HG03460 (cell line): ENCODE data around the gene PRICKLE2.

Experiments used
- ATAC-seq: cut with Tn5 transposase; IDR thresholded peaks from one replicate; pipeline ENCODE4 v1.9.1; 2021; ENCODE audit not compliant: unreplicated experiment

Gene PRICKLE2

DNA sequence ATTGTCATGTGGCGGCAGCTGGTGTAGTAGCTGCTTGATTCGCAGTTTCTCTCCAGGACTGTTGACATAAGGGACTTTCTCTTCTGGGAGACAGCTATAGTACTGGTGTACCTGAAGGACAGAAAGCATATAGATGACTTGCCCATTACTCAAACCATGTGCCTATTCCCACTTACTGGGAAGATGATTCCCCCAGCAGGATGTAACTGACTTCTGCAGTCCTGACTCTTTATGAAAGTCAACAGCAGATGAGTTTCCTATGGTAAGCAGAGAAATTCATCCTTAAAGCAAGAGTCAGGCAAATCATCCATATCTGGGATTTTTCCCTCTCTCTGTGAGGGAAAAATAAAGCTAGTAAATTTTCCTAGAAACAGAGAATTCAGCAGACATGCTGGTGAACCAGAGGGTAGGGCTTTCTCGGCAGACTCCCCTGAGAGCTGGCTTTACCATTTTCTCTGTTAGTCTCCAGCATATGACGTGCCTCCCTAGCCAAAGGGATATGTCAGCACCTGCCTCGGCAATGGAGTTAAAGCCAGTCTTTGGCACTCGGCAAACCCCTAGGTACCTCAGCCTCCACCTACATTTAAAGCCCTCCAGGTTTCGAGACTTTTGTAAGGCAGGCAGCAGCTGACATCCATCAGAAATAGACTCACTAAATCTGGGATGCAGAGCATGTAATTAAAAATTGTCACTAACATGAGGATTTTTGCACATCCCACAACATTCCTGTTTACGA, 62.1 kb downstream of the PRICKLE2 start:
- no peak for ATAC-seq

- no peak for ATAC-seq
Measured at GRCh38 chr3:64161481-64161952, 63.7 kb downstream of the PRICKLE2 start.

GRCh38 chr3:64160000-64160695, 65.1 kb downstream of the PRICKLE2 start:
- no peak for ATAC-seq

GRCh38 chr3:64158334-64158733, 66.9 kb downstream of the PRICKLE2 start:
- ATAC-seq = no peak

DNA sequence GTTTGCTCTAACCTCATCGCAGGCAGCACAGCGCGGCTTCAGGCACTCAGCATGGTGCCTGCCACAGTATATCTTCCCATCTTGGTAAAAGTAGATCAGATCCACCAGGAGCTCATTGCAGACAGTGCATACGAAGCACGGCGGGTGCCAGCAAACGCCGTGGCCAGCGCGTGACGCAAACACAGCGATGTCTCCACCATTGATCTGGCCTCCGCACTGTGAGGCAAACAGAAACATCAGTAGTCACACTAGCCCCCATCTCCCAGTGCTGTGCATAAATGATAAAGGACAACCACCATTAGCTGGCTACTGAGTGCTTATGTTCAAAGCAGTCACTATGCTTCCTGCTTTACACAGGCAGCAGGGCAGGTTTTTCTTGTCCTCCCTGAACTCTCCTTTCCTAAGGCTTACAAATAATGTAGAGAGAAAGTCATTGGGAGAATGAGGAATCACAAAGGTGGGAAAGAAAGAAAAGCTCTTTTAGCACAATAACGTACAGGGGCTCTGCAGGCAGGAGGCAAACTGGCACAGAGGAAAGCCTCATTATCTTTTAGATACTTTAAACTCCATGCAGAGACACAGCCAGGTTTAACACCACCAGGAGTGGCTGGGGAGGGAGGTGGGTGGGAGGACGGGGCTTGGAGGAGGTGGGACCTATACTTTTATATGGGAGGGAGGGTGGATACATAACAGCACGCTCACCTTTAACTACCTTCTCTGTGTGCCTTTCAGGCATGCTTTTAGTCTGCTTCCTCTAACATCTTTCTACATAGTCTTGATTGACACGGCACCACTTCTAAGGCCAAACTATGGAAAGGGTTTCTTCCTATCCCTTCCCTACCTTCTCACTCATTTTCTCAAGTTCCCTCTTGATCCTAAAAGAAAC, 67.9 kb downstream of the PRICKLE2 start:
- ATAC-seq = no peak

DNA sequence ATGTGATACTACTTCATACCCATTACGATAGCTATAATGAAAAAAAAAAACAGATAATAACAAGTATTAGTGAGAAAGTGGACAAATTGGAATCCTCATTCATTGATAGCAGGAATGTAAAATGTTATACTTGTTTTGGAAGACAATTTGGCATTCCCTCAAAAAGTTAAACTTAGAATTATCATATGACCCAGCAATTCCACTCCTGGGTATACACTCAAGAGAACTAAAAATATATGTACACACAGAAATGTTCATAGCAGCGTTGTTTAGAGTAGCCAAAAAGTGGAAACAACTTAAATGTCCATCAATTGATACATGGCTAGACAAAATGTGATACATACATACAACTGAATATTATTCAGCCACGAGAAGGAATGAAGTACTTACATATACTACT, 69.9 kb downstream of the PRICKLE2 start:
- ATAC-seq = no peak

DNA sequence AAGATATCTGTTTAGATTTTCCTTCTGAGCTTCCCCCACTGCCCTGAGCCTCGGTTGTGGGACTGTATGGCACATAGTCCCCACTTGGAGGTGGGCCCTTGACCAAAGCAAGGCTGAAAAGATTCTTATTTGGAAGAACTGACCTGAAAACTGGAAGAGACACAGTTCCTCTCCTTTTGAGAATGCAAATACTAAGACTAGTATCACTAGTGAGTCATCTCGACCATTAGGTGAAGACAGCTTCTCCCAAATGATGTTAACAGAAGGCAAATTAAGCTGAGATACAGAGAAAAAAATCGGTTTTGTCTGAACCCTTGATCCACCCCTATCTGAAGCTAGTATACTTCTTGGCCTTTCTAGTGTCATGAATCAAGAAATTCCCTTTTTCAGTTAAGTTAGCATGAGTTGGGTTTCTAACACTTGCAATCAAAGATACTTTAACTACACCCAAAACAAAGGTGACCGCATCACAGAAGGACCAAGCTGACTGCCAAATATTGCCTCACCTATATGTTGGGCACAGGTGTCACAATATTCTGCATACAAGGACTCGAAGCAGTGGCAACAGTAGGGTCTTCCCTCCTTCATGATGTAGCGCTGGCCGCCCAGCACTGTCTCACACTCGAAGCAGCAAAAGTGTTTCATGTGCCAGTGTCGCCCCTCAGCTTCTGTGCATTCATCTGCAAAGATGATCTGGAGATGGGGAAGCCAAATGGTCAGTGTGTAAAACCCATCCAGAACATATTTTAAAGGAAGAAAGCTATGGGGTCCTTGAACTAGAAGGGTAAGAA, 72.4 kb downstream of the PRICKLE2 start:
- ATAC-seq = no peak

DNA sequence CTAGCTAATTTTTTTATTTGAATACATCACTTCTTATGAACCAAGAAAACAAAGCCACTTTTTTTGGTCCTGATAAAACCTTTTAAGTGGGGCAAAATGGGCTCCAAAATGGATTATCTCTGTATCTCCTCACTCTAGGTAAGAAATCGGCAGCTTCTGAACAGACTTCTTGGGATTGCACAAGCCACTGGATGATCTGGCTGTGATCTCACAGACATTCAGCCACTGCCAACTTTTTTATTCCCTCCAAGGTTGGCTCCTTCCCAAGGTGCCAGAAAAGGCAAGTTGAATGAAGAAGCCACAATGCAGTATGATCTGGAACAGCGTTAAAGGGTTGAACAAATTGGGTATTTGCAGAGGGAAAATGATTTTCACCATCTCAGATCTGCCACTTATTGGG, 73.2 kb downstream of the PRICKLE2 start:
- no peak for ATAC-seq

GRCh38 chr3:64151342-64151871, 73.9 kb downstream of the PRICKLE2 start:
- no peak for ATAC-seq

DNA sequence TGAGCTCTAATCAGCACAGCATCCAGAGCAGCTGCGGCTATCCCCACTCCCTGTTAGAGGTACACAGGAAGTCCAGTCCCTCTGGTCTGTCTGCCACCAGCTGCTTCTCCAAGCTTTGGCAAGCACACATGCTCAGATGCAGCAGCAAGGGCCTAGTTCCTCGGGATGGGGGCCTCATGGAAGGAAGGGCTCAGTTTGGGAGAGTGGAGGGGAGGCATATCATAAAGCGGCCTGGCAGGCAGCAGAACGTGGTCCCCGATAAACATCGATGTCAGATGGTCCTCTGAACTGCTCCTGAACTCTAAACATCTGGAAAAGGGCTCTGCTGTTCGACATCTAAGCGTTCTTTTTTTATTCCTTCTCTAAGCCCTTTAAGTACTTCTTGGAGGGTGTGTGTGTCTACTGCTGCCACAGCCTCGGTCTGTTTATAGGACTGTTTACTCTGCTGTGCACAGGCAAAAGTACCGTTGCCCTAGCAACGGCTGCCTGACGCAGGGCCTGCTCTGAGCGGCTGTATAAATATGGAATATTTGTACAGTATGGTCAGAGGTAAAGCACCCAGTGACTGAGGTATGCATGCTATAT, 74.6 kb downstream of the PRICKLE2 start:
- ATAC-seq = no peak

GRCh38 chr3:64149886-64150285, 75.4 kb downstream of the PRICKLE2 start:
- no peak for ATAC-seq

- no peak for ATAC-seq
Measured at GRCh38 chr3:64148955-64149653, 76.2 kb downstream of the PRICKLE2 start.

GRCh38 chr3:64147211-64147610, 78.1 kb downstream of the PRICKLE2 start:
- ATAC-seq = no peak

DNA sequence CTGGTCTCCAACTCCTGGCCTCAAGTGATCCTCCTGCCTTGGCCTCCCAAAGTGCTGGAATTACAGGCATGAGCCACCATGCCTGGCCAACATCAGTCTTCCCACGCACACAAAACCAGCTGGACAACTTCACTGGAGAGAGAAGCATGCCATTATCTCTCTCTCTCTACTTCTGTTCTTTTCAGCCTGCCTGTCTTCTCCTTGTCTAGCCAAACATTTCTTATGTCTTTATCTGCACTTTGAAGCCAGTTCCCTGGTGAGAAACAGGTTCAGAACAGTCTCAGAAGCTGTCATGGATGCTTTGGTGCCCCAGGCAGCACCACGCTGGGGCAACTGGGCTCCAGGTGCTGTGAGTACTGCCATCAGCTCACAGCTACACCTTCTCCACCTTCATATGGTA, 79.8 kb downstream of the PRICKLE2 start:
- ATAC-seq = no peak

- no peak for ATAC-seq
Measured at GRCh38 chr3:64144241-64144900, 80.9 kb downstream of the PRICKLE2 start.

DNA sequence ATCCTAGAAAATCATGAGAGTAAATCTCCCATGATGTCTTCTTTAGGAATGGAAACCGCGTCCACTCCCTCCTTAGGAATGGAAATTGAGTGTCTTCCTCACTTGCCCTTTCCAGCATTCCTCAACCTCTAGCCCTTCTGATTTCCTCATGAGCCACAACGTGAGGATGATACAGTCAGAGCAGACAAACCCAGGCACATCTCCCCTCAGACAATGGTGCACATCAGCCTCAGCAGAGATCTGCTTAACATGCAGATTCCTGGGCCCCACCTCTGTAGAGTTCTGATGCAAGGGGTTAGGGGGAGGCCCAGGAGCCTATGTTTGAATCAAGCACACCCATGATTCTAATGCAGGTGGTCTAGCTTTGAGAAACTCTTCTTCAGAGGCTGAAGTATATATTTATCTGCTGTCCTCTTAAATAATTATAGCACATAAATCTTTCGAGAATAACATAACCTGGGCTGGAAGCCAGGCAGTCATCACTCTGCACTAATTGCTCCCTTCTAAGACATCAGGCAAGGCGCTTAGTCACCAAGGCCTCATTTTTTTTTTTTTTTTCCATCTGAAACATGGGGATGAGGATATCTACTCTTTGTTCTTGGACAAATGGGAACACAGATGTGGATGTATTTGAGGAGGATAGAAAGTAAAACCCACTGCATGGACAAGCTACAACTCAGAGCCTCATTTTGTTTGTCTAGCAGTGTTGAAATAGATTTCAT, 81.7 kb downstream of the PRICKLE2 start:
- ATAC-seq = no peak

DNA sequence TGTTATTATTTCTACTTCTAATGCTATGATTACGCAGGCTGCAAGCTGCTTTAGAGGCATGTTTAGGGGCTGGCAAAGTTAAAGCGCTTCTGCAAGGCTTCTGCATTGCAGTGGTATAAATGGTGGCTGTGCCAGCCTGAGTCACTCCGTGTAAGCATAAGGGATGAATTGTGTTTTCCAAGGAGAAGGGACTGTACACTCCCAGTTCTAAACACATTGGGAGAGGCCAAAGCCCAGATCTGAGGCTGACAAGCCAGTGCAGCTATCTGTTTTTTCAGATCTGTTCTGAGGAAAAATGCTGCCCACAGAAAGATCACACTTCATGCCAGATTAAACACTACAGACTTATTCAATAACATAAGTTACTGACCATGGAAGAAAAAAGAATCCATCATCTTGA, 83.8 kb downstream of the PRICKLE2 start:
- no peak for ATAC-seq

DNA sequence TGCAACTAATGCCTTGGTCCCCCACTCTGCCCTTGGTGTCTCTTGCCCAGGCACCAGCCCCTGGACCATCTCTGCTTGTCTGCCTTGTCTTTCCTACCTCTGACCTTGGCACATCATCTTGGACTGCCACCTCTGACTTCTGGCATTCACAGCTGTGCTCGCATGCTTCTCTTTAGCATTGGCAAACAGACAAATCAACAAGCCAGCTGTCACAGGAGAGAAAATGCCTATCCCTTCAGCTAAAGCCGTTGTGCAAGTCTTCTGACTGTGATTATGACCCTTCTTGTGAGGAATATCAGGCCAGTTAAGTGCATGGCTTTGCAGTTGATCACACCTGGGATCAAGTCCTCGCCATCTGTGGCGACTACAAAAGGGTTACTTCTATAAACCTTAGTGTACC, 84.6 kb downstream of the PRICKLE2 start:
- no peak for ATAC-seq
